ENCODE results near the gene SP5. TPM values are rescaled to one million over a fixed set of nuclear protein-coding genes. Genes with fewer than 3 reads are reported as not detected.

SP5 gene
- 0.05 TPM in 1 of 5 replicates, not detected in the others for total RNA-seq (2022; extraction: Qiagen RNA extraction; ENCODE audit: low read depth)

DNA sequence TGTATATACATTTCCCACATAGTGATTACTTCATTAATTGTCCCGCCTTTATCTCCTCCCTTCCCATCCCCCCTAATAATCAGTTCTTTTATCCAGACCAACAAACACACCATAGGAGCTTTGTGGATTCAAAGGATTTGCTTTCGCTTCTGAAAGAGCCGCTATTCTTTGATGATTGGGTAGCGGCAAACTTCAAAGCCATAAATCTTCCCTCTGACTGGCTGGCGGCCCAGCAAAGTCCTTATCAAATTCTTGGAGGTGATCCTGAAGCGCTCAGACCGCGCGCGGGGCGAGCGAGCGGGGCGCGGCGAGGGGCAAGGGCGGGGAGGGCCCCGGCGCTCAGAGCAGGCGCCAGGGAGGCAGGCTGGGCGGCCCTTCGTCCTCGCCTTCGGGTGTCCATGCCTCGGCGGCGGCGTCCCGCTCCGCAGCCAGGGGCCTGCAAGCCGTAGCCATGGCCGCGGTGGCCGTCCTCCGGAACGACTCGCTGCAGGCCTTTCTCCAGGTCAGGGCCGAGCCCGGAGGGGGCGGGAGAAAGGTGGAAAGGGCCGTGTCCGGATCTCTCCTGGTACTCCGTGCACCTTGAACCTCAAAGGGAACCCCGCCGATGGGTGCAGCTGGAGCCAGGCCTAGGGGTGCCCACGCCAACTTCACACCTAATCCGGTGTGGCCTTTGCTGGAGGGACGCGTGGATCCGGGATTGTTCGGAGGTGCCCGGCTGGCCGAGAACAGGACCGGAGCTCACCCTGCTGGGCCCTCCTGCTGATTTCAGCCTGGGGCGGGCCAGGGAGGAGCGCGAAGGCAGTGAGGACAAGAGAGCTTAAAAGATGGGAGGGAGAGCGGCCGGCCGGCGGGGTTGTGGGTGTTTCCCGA, at the start of gene SP5:
Gene SP5, plus strand, starts transcription at position 276 of the 870 bp plus-strand sequence. Its CDS starts 176 bp downstream, at position 452.

Other genes with a start within 250 kb of the SP5 start
- not detected in 5 replicates for gene ERICH2, start 55.0 kb downstream of the SP5 start, total RNA-seq (2022; extraction: Qiagen RNA extraction; ENCODE audit: low read depth)
- gene GAD1, start 101.5 kb downstream of the SP5 start, total RNA-seq (2022; extraction: Qiagen RNA extraction; ENCODE audit: low read depth) = 0.41 to 1.1 TPM (median 0.68 TPM) in 5 replicates
- 86.3 to 116 TPM (median 89.5 TPM) in 5 replicates for gene GORASP2, start 213.9 kb downstream of the SP5 start, total RNA-seq (2022; extraction: Qiagen RNA extraction; ENCODE audit: low read depth)